Smooth muscle cell of trachea (primary cell): ENCODE data around the gene KDM4B. TPM values are rescaled to one million over a fixed set of nuclear protein-coding genes. Genes with fewer than 3 reads are reported as not detected.

ENCODE experiments used
- total RNA-seq: library from RNA; depleted of rRNA; stranded (reverse); fragments of >200 nt; gene quantifications from 2 replicates; pipeline ENCODE4 v1.2.1, GENCODE V29; 2014

KDM4B gene
- 14.8 and 25.0 TPM in 2 replicates for total RNA-seq

GRCh38 chr19:4968462-4969291 is at the start of gene KDM4B:
Gene KDM4B (plus strand): TSS chr19:4969113. CDS start chr19:5032891, 63,778 bp downstream.

Other genes with a start within 250 kb of the KDM4B start
- gene DPP9, start 245.3 kb upstream of the KDM4B start, total RNA-seq: 48.6 and 62.2 TPM in 2 replicates
- 8.0 and 12.9 TPM in 2 replicates for gene FEM1A, start 177.4 kb upstream of the KDM4B start, total RNA-seq
- gene TICAM1, start 137.4 kb upstream of the KDM4B start, total RNA-seq: 5.6 and 6.8 TPM in 2 replicates
- gene PLIN3, start 101.4 kb upstream of the KDM4B start, total RNA-seq: 438 and 453 TPM in 2 replicates
- not detected in 2 replicates for gene ARRDC5, start 66.2 kb upstream of the KDM4B start, total RNA-seq
- 12.7 and 42.9 TPM in 2 replicates for gene UHRF1, start 59.6 kb upstream of the KDM4B start, total RNA-seq